DND-41 (cell line): ENCODE data around the gene DENND6A.

Experiments used
- ATAC-seq: fragments of 200-7000 bp; cut with Tn5 transposase; 3 replicates; pipeline ENCODE4 v1.9.1; 2021; ENCODE audit warnings: low read depth; ENCODE audit not compliant: insufficient read depth
- DNase-seq: peaks from one replicate; pipeline ENCODE4 v3.0.0-alpha.2; 2020
- H2AFZ ChIP-seq: 2 replicates; pipeline ENCODE4 v1.6.0; 2012; ENCODE audit warnings: low read depth, low read length
- H3K27ac ChIP-seq: 2 replicates; pipeline ENCODE4 v1.5.1; 2012; ENCODE audit warnings: low read length, inconsistent platforms
- H3K27me3 ChIP-seq: fragments of 200-600 bp; sonication (generic); 2 replicates; pipeline ENCODE4 v1.6.0; 2012; ENCODE audit warnings: low read length, mild to moderate bottlenecking, inconsistent platforms; ENCODE audit not compliant: insufficient read depth, poor library complexity
- H3K36me3 ChIP-seq: 2 replicates; pipeline ENCODE4 v1.5.1; 2012; ENCODE audit warnings: low read length, inconsistent platforms; ENCODE audit not compliant: insufficient read depth
- H3K4me1 ChIP-seq: 2 replicates; pipeline ENCODE4 v1.5.1; 2012; ENCODE audit warnings: mild to moderate bottlenecking, low read length; ENCODE audit not compliant: insufficient read depth
- H3K4me2 ChIP-seq: 2 replicates; pipeline ENCODE4 v1.6.0; 2012; ENCODE audit warnings: mild to moderate bottlenecking, moderate library complexity, low read length, inconsistent platforms; ENCODE audit not compliant: insufficient read depth
- H3K4me3 ChIP-seq, 2 experiments: fragments of 200-600 bp in 1 of 2; shearing (Covaris generic) in 1 of 2; 2 replicates each; pipeline ENCODE4 v1.5.1; 2012 to 2016; ENCODE audit warnings: inconsistent platforms in 2 of 2, low read length in 2 of 2, mild to moderate bottlenecking in 2 of 2, low read depth in 1 of 2, moderate library complexity in 1 of 2
- H3K79me2 ChIP-seq: 2 replicates; pipeline ENCODE4 v1.6.0; 2012; ENCODE audit warnings: low read length, inconsistent platforms; ENCODE audit not compliant: insufficient read depth
- H3K9ac ChIP-seq: 2 replicates; pipeline ENCODE4 v1.6.0; 2012; ENCODE audit warnings: low read depth, mild to moderate bottlenecking, inconsistent platforms, low read length, moderate library complexity
- H3K9me3 ChIP-seq: 2 replicates; pipeline ENCODE4 v1.5.1; 2012; ENCODE audit warnings: low read length, moderate library complexity, mild to moderate bottlenecking, inconsistent platforms; ENCODE audit not compliant: insufficient read depth, severe bottlenecking
- H4K20me1 ChIP-seq: 2 replicates; pipeline ENCODE4 v1.6.0; 2012; ENCODE audit warnings: low read length; ENCODE audit not compliant: insufficient read depth
- EZH2 ChIP-seq: IDR thresholded peaks from 3 replicates; pipeline ENCODE4 v1.6.1; 2012; ENCODE audit warnings: borderline replicate concordance, low read depth, mild to moderate bottlenecking, moderate library complexity, low read length, inconsistent platforms; ENCODE audit not compliant: severe bottlenecking
- TF ChIP-seq, protein P1 (sequence below): IDR thresholded peaks from 2 replicates; pipeline ENCODE4 v1.5.1; 2012; ENCODE audit warnings: borderline replicate concordance, low read length, moderate library complexity, mild to moderate bottlenecking; ENCODE audit not compliant: poor library complexity, severe bottlenecking; ENCODE audit errors: extremely low read depth

The DENND6A gene

GRCh38 chr3:57647292-57647940 is 45.5 kb downstream of the DENND6A start:
- no peak for TF ChIP-seq EZH2
- TF ChIP-seq, protein P1, sequence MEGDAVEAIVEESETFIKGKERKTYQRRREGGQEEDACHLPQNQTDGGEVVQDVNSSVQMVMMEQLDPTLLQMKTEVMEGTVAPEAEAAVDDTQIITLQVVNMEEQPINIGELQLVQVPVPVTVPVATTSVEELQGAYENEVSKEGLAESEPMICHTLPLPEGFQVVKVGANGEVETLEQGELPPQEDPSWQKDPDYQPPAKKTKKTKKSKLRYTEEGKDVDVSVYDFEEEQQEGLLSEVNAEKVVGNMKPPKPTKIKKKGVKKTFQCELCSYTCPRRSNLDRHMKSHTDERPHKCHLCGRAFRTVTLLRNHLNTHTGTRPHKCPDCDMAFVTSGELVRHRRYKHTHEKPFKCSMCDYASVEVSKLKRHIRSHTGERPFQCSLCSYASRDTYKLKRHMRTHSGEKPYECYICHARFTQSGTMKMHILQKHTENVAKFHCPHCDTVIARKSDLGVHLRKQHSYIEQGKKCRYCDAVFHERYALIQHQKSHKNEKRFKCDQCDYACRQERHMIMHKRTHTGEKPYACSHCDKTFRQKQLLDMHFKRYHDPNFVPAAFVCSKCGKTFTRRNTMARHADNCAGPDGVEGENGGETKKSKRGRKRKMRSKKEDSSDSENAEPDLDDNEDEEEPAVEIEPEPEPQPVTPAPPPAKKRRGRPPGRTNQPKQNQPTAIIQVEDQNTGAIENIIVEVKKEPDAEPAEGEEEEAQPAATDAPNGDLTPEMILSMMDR, result no peak
- Histone ChIP-seq H2AFZ (no peak overlapping the region), H3K27ac (0 out of 2 replicates have a peak overlapping the region, but pooled peaks have one; percentile 10), H3K27me3 (no peaks in the 10 kb centered on the region), H3K4me3 (no peak overlapping the region), H3K9me3 (no peaks in the 10 kb centered on the region), H4K20me1 (peaks cover 6% of the 10 kb centered on the region), H3K4me1 (no peaks in the 10 kb centered on the region), H3K9ac (no peak overlapping the region), H3K36me3 (peaks cover 83% of the 10 kb centered on the region), H3K4me2 (no peak overlapping the region), H3K79me2 (peaks cover 20% of the 10 kb centered on the region)
- ATAC-seq, result no peak
- no peak for DNase-seq

- no peaks in the 10 kb centered on the region for H3K9me3 ChIP-seq
- peaks cover 20% of the 10 kb centered on the region for H3K79me2 ChIP-seq
- H3K36me3 ChIP-seq, result peaks cover 83% of the 10 kb centered on the region
- H3K9ac ChIP-seq, result no peak overlapping the region
- ATAC-seq (no peak), DNase-seq (no peak)
- no peak for TF ChIP-seq EZH2
- TF ChIP-seq, protein P1, result no peak
- no peak overlapping the region for H2AFZ ChIP-seq
- H4K20me1 ChIP-seq, result peaks cover 6% of the 10 kb centered on the region
- H3K4me2 ChIP-seq, result no peak overlapping the region
- no peaks in the 10 kb centered on the region for H3K27me3 ChIP-seq
- no peak overlapping the region for H3K4me3 ChIP-seq
- no peak overlapping the region for H3K27ac ChIP-seq
- no peaks in the 10 kb centered on the region for H3K4me1 ChIP-seq
Measured at GRCh38 chr3:57646723-57647122, 46.2 kb downstream of the DENND6A start.

DNA sequence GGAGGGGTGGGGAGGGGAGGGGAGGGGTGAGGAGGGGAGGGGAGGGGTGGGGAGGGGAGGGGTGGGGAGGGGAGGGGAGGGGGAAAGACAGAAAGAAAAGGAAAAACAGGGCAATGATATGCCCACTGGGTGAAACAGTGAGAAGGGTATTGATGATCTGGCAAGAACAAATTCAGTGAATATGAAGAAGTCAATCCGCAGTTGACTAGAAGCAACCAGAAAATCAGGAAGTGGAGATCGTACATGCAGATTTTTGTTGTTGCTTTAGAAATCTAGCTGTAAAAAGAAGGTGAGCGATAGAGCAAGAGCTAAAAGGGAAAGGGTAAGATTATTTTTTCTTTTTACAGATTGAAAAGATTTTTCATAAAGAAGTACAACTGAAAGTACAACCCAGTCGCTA is 48.1 kb downstream of the DENND6A start:
- Histone ChIP-seq H3K79me2 (peaks cover 14% of the 10 kb centered on the region), H3K27ac (no peak overlapping the region), H3K4me2 (no peak overlapping the region), H3K4me1 (no peaks in the 10 kb centered on the region), H3K4me3 (no peak overlapping the region), H3K27me3 (no peaks in the 10 kb centered on the region), H3K9me3 (no peaks in the 10 kb centered on the region), H3K36me3 (peaks cover 80% of the 10 kb centered on the region), H2AFZ (no peak overlapping the region), H3K9ac (no peak overlapping the region), H4K20me1 (peaks cover 6% of the 10 kb centered on the region)
- DNase-seq, result no peak
- TF ChIP-seq, protein P1, result no peak
- TF ChIP-seq EZH2, result no peak
- ATAC-seq, result no peak
